Common myeloid progenitor, CD34-positive (primary cell): ENCODE data around the gene DOCK1.

Source experiments
- CTCF ChIA-PET: fragments of 350-600 bp; sonication (Branson Sonifier 250); formaldehyde crosslinking; loops from one replicate; lab custom pipeline; 2021; ENCODE audit warnings: antibody characterized with exemption; lab: Charles Lee
- POLR2A ChIA-PET: fragments of 350-600 bp; sonication (Branson Sonifier 250); formaldehyde crosslinking; loops from one replicate; lab custom pipeline; 2021; ENCODE audit warnings: antibody characterized with exemption; lab: Charles Lee
- DNase-seq, 3 donors: peaks; one replicate each; pipeline versions ENCODE4 v3.0.0 to v3.0.0-alpha.2; 2013
- H3K27ac ChIP-seq, 2 experiments: 1 replicate in 1 of 2; 2 replicates in 1 of 2; pipeline ENCODE4 v1.7.0; 2013; ENCODE audit warnings: inconsistent platforms in 2 of 2, low read length in 2 of 2, mild to moderate bottlenecking in 2 of 2, low read depth in 1 of 2, moderate library complexity in 1 of 2; ENCODE audit not compliant: severe bottlenecking in 2 of 2, insufficient read depth in 1 of 2, poor library complexity in 1 of 2
- H3K27me3 ChIP-seq, 5 experiments: replicated peaks in 2 of 5; 1 replicate in 3 of 5; 2 replicates in 2 of 5; pipeline versions ENCODE4 v1.6.1 to v1.7.0; 2013; ENCODE audit warnings: low read length in 4 of 5, mild to moderate bottlenecking in 2 of 5, moderate library complexity in 2 of 5, inconsistent platforms in 1 of 5; ENCODE audit not compliant: insufficient read depth in 5 of 5, control insufficient read depth in 4 of 5
- H3K36me3 ChIP-seq, 4 experiments: 1 replicate in 2 of 4; 2 replicates in 2 of 4; pipeline versions ENCODE4 v1.6.1 to v1.7.0; 2013; ENCODE audit warnings: low read length in 3 of 4, control low read depth in 1 of 4, mild to moderate bottlenecking in 1 of 4; ENCODE audit not compliant: control insufficient read depth in 4 of 4, insufficient read depth in 4 of 4
- H3K4me1 ChIP-seq, 4 experiments: 1 replicate in 3 of 4; 2 replicates in 1 of 4; pipeline versions ENCODE4 v1.6.1 to v1.7.1; 2013; ENCODE audit warnings: low read length in 3 of 4, mild to moderate bottlenecking in 3 of 4, control low read depth in 1 of 4, inconsistent platforms in 1 of 4, moderate library complexity in 1 of 4; ENCODE audit not compliant: control insufficient read depth in 4 of 4, insufficient read depth in 4 of 4; ENCODE audit errors: control extremely low read depth in 1 of 4
- H3K4me3 ChIP-seq, 7 experiments: 1 replicate in 4 of 7; 2 replicates in 3 of 7; pipeline versions ENCODE4 v1.5.1 to v1.7.0; 2013; ENCODE audit warnings: mild to moderate bottlenecking in 7 of 7, low read length in 6 of 7, moderate library complexity in 6 of 7, inconsistent platforms in 2 of 7, low read depth in 2 of 7, control low read depth in 1 of 7; ENCODE audit not compliant: insufficient read depth in 4 of 7, control insufficient read depth in 1 of 7; ENCODE audit errors: extremely low read depth in 1 of 7
- H3K9me3 ChIP-seq, 5 experiments: 1 replicate in 4 of 5; 2 replicates in 1 of 5; pipeline versions ENCODE4 v1.6.1 to v1.7.1; 2013; ENCODE audit warnings: low read length in 4 of 5, mild to moderate bottlenecking in 2 of 5, inconsistent platforms in 1 of 5, low read depth in 1 of 5, moderate library complexity in 1 of 5; ENCODE audit not compliant: control insufficient read depth in 4 of 5, insufficient read depth in 2 of 5; ENCODE audit errors: control extremely low read depth in 1 of 5
- WGBS: methylation state at CpG from one replicate; pipeline ENCODE4 v1.1.5; 2013; ENCODE audit not compliant: insufficient coverage; 5-methylcytosine and 5-hydroxymethylcytosine counted together

DOCK1 gene

DNA sequence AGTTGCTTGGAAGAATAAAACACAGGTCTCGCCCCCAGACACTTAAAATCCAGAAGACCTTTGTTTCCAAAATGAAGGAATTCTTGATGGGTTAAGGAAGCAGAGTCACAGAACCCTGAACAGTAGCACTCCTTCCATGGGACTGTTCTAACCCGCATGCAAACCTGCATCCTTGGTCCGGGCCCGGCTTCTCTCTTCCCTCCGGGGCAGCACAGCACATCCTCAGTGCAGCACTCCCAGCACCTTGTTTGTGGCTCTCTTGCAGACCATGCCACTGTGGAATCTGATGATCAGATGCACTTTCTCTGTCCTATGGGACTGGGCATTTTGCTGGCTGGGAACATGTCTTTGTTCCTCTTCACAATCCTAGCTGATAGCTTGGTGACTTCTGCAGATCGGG lies 257.6 kb downstream of the DOCK1 start:
- Histone ChIP-seq H3K27ac (no peak overlapping the region), H3K4me1 (no peaks in the 10 kb centered on the region), H3K27me3 (no peaks in the 10 kb centered on the region), H3K9me3 (no peaks in the 10 kb centered on the region), H3K36me3 (no peaks in the 10 kb centered on the region), H3K4me3 (no peak overlapping the region)
- CTCF ChIA-PET: no interaction called here
- WGBS: 99% methylated on average over 5 of the region's 6 CpGs
- POLR2A ChIA-PET: no interaction called here
- no peak for DNase-seq

DNA sequence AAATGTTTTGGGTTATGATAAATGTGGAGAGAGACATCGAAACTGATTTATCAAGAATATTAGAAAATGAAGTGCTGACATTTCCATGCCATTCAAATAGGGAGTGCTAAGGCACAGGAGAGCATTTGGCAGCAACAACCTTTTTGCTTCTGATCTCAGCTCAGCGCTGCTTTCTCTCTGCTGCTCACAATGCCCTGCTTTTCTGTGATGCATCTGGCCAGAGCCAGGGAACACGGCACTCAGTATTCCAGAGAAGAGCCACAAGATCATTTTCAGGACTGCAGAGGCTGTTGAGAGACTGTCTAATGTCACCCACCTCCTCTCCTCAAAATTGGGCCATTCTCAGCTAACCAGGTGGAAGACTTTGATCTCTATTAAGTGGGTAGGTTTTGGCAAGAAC lies 263.0 kb downstream of the DOCK1 start:
- Histone ChIP-seq H3K4me3 (no peak overlapping the region), H3K27ac (no peak overlapping the region), H3K36me3 (peaks cover 0 to 5% (median 0%) of the 10 kb centered on the region in 4 experiments), H3K27me3 (no peaks in the 10 kb centered on the region), H3K9me3 (no peaks in the 10 kb centered on the region), H3K4me1 (no peaks in the 10 kb centered on the region)
- WGBS: 100% methylated on average over 2 of the region's 3 CpGs
- POLR2A ChIA-PET: no interaction called here
- no peak for DNase-seq
- CTCF ChIA-PET: no interaction called here

DNA sequence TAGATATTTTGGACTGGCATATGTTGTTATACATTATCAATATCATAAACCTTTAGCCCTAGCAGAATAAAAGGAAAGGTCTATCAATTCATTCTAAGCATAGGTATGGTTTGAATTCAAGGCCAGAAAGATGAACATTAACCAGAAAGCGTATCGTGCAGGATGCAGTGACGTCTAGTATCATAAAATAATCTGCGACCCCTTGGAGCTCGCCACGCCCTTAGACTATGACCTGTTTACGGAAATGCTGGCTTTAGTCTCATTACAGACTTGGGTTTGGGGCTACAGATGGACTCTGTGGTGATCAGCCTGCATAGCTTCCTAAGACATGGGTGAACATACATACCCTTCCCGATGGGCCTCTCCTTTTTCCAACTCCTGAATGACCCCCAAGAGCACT lies 269.6 kb downstream of the DOCK1 start:
- ChIA-PET POLR2A (no interaction called here), CTCF (no interaction called here)

DNA sequence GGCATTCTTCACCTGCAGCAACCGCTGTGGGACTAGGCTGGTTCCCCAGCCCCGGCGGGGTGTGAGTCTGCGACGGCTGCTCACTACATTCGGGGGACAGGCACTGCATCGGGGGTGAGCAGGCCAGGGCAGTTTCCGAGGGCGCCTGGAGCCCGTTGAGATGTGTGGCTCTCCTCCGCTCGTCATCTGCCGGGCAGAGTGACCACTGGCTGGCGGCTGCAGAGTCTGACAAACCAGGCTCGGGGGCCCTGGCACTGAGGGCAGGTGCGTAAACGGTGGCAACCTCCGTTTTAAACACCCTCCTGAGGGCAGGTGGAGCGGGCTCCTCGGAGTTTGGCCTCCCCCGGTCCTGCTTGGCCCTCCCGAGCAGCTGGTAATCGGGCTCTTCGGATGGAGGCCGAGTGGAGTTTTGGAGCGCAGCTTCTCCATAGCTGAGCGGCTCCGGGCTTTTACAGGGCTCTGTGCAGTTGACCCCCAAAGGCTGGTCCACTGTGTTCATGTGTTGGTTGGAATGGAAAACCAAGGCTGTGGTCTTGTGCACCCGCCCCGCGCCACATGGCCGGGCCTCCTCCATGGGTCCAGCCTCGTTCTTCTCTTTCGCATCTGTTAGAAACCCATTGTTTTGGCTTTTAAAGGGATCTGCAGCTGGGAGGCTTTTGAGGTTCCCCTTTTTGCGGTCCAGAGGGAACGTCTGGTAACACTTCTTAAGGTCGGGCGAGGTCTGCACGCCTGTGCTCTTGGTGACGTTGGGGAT lies 270.3 kb downstream of the DOCK1 start:
- WGBS: 94% methylated on average over 37 of the region's 40 CpGs
- Histone ChIP-seq H3K36me3 (peaks cover 0 to 2% (median 0%) of the 10 kb centered on the region in 4 experiments), H3K4me3 (no peak overlapping the region), H3K27ac (no peak overlapping the region), H3K27me3 (no peaks in the 10 kb centered on the region), H3K9me3 (peaks cover 0 to 3% (median 0%) of the 10 kb centered on the region in 5 experiments), H3K4me1 (no peaks in the 10 kb centered on the region)
- ChIA-PET POLR2A (no interaction called here), CTCF (no interaction called here)
- DNase-seq: peak in 1 of 3 donors; percentile 46

More for the DNA sequence above, 269.6 kb downstream of the DOCK1 start:
- Histone ChIP-seq H3K27ac (no peak overlapping the region), H3K36me3 (peaks cover 0 to 2% (median 0%) of the 10 kb centered on the region in 4 experiments), H3K4me1 (no peaks in the 10 kb centered on the region), H3K9me3 (no peaks in the 10 kb centered on the region), H3K4me3 (no peak overlapping the region), H3K27me3 (no peaks in the 10 kb centered on the region)
- WGBS: 87% methylated on average over 8 of the region's 8 CpGs
- DNase-seq: no peak

DNA sequence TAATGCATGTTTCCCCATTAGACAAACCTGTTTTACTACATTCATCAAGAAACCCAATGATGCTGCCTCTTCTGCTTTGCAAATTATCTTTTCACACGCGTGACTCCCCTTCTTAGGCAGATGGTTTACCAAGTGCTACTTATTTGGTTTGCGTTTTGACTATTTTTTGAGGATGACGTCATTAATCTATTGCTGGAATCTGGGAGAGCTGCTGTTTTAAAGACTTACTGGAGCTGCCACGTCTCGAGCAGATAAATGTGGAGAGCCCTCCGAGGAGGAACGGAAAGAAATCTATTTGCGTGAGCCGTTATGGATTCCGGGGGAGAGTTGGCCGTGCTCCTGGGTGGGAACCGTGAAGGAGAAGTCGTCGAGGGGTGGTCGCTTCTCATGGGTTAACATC lies 271.4 kb downstream of the DOCK1 start:
- Histone ChIP-seq H3K9me3 (peaks cover 0 to 3% (median 0%) of the 10 kb centered on the region in 5 experiments), H3K27ac (no peak overlapping the region), H3K4me1 (no peaks in the 10 kb centered on the region), H3K4me3 (no peak overlapping the region), H3K36me3 (peaks cover 0 to 2% (median 0%) of the 10 kb centered on the region in 4 experiments), H3K27me3 (no peaks in the 10 kb centered on the region)
- CTCF ChIA-PET: no interaction called here
- POLR2A ChIA-PET: no interaction called here
- WGBS: 100% methylated on average over 10 of the region's 16 CpGs
- DNase-seq: no peak

DNA sequence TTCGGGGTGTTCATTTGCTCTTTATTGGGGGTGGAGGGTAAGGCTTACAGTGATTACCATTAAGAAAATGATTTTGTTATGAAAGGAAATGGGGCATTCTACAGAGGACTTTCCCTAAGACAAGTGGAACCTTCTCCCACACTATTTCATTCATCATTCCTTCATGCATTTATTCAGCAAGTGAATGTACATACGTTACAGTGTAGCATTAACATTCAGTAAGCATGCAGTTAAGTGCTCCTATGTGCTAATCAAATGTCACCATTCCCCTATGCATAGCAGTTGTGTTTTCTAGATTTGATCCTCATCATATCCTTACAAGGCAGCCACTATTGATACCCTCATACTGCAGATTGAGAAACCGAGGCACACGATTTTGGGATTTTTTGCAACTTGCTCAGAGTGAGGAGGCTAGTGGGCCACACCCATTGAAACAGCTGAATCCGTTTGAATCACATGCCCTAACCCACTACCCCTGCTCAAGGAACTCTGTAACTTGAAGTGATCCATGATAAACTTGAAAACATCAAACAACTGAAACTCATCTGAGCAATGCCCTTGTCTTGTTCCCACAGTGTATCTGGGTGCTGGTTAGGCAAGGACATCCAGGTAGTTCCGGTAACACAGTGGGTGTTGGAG lies 274.5 kb downstream of the DOCK1 start:
- Histone ChIP-seq H3K4me1 (no peaks in the 10 kb centered on the region), H3K27ac (no peak overlapping the region), H3K9me3 (peaks cover 0 to 6% (median 0%) of the 10 kb centered on the region in 5 experiments), H3K27me3 (no peaks in the 10 kb centered on the region), H3K4me3 (no peak overlapping the region), H3K36me3 (peaks cover 0 to 2% (median 0%) of the 10 kb centered on the region in 4 experiments)
- CTCF ChIA-PET: no interaction called here
- POLR2A ChIA-PET: no interaction called here
- WGBS: 95% methylated on average over 5 of the region's 6 CpGs
- DNase-seq: no peak

DNA sequence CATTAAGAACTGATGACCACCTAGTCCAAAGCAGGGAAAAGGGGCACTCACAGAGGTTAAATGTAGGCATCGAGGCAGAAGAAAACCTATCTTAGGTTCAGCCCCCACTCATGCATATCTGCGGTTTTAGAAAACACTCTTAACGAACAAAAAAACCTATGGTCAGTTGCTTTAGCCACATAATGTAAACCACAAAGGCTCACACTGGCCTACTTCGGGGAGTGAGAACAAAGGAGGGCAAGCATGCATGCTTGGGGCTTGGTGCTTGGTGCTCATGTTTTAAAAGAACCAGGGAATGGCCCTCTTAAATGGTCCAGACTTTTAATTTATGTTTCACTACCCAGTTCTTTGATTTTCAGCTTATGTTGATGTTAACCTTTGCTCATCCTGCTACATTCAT lies 276.9 kb downstream of the DOCK1 start:
- Histone ChIP-seq H3K36me3 (peaks cover 0 to 3% (median 0%) of the 10 kb centered on the region in 4 experiments), H3K4me1 (peaks cover 0 to 2% (median 0%) of the 10 kb centered on the region in 4 experiments), H3K27ac (no peak overlapping the region), H3K9me3 (peaks cover 0 to 9% (median 0%) of the 10 kb centered on the region in 5 experiments), H3K27me3 (no peaks in the 10 kb centered on the region), H3K4me3 (no peak overlapping the region)
- no peak for DNase-seq
- CTCF ChIA-PET: no interaction called here
- WGBS: 100% methylated on average over 2 of the region's 4 CpGs
- POLR2A ChIA-PET: no interaction called here
